GM21717 (cell line): ENCODE results near the gene CIDEC.
A peak's percentile ranks its signal among the peaks of the same experiment; 100 is the strongest.
"Not testable (repeated sequence)": the region's sequence is repeated elsewhere in the genome, so short reads cannot be mapped to it uniquely, and the experiment has no call there.

Experiments used
- ATAC-seq: cut with Tn5 transposase; IDR thresholded peaks from one replicate; pipeline ENCODE4 v1.9.1; 2021; ENCODE audit warnings: mild to moderate bottlenecking, moderate library complexity; ENCODE audit not compliant: unreplicated experiment

The CIDEC gene

GRCh38 chr3:9902372-9903237 lies 22.6 kb upstream of the CIDEC start, which contains the start of gene IL17RE:
Gene IL17RE (plus strand): TSS chr3:9902848. CDS start chr3:9902933, 85 bp downstream.
- ATAC-seq: no peak

GRCh38 chr3:9901967-9902366 lies 21.9 kb upstream of the CIDEC start:
- ATAC-seq: no peak

- not testable (repeated sequence) for ATAC-seq
These were observed 20.9 kb upstream of the CIDEC start for GRCh38 chr3:9900965-9901415.

- no peak for ATAC-seq
These were observed 19.3 kb upstream of the CIDEC start for GRCh38 chr3:9899289-9899791.

GRCh38 chr3:9898467-9899241 lies 18.6 kb upstream of the CIDEC start:
- no peak for ATAC-seq

- no peak for ATAC-seq
These were observed 17.6 kb upstream of the CIDEC start for GRCh38 chr3:9897408-9898372.

- ATAC-seq: not testable (repeated sequence)
These were observed 16.8 kb upstream of the CIDEC start for GRCh38 chr3:9896755-9897407.

- not testable (repeated sequence) for ATAC-seq
These were observed 15.7 kb upstream of the CIDEC start for GRCh38 chr3:9895715-9896114.

GRCh38 chr3:9893739-9894138 lies 13.7 kb upstream of the CIDEC start:
- no peak for ATAC-seq

GRCh38 chr3:9891072-9891622 lies 11.1 kb upstream of the CIDEC start:
- ATAC-seq: peak; percentile 8

- ATAC-seq: peak; percentile 71
These were observed 10.4 kb upstream of the CIDEC start, which contains the start of gene JAGN1 for GRCh38 chr3:9890249-9891071. Gene JAGN1 (plus strand): TSS chr3:9890610. CDS start chr3:9890723, 113 bp downstream.

GRCh38 chr3:9889405-9889804 lies 9.4 kb upstream of the CIDEC start:
- no peak for ATAC-seq

- no peak for ATAC-seq
These were observed 8.5 kb upstream of the CIDEC start for GRCh38 chr3:9888540-9888939.

- ATAC-seq: no peak
These were observed 7.4 kb upstream of the CIDEC start for GRCh38 chr3:9887480-9887879.

- no peak for ATAC-seq
These were observed 6.3 kb upstream of the CIDEC start for GRCh38 chr3:9886328-9886727.

GRCh38 chr3:9884555-9885165 lies 4.6 kb upstream of the CIDEC start:
- no peak for ATAC-seq

GRCh38 chr3:9883706-9884554 lies 3.9 kb upstream of the CIDEC start:
- no peak for ATAC-seq
